DMS153 treated with DMSO at 0.1 percent for 48 hours (cell line): ENCODE results near the gene ATAD3C.
"Not testable (repeated sequence)": the region's sequence is repeated elsewhere in the genome, so short reads cannot be mapped to it uniquely, and the experiment has no call there.

ENCODE experiments used
- DNase-seq: peaks from one replicate; lab custom pipeline; 2025; ENCODE audit not compliant: unreplicated experiment; lab: John Stamatoyannopoulos, UW

ATAD3C gene

GRCh38 chr1:1494311-1494710 is 44.8 kb downstream of the ATAD3C start:
- DNase-seq, result not testable (repeated sequence)

GRCh38 chr1:1495461-1495975 is 46.0 kb downstream of the ATAD3C start:
- not testable (repeated sequence) for DNase-seq

- peak; percentile 93 for DNase-seq
Observed at GRCh38 chr1:1504777-1505365, 55.4 kb downstream of the ATAD3C start.

- peak; percentile 57 for DNase-seq
Observed at GRCh38 chr1:1505366-1505798, 55.9 kb downstream of the ATAD3C start.

GRCh38 chr1:1505801-1506200 is 56.3 kb downstream of the ATAD3C start:
- not testable (repeated sequence) for DNase-seq

- DNase-seq, result no peak
Observed at GRCh38 chr1:1507305-1507704, 57.8 kb downstream of the ATAD3C start.

GRCh38 chr1:1508775-1509464 is 59.4 kb downstream of the ATAD3C start:
- DNase-seq, result not testable (repeated sequence)

GRCh38 chr1:1509465-1509850 is 60.0 kb downstream of the ATAD3C start:
- not testable (repeated sequence) for DNase-seq

GRCh38 chr1:1510912-1511532 is 61.5 kb downstream of the ATAD3C start:
- peak; percentile 85 for DNase-seq

GRCh38 chr1:1511533-1512285 is 62.2 kb downstream of the ATAD3C start, which contains the start of gene ATAD3A:
Gene ATAD3A, plus strand, starts transcription at chr1:1512162. Its CDS starts 107 bp downstream, at chr1:1512269.
- DNase-seq, result peak; percentile 99

GRCh38 chr1:1512425-1512824 is 62.9 kb downstream of the ATAD3C start:
- not testable (repeated sequence) for DNase-seq

- not testable (repeated sequence) for DNase-seq
Observed at GRCh38 chr1:1513675-1514074, 64.2 kb downstream of the ATAD3C start.

GRCh38 chr1:1514376-1514775 is 64.9 kb downstream of the ATAD3C start:
- not testable (repeated sequence) for DNase-seq

GRCh38 chr1:1516923-1517322 is 67.4 kb downstream of the ATAD3C start:
- not testable (repeated sequence) for DNase-seq

- DNase-seq, result no peak
Observed at GRCh38 chr1:1517973-1518620, 68.6 kb downstream of the ATAD3C start.

GRCh38 chr1:1518621-1519007 is 69.1 kb downstream of the ATAD3C start:
- DNase-seq, result not testable (repeated sequence)
